ENCODE measurements around the gene SLC5A2.
"Not testable (repeated sequence)": the region's sequence is repeated elsewhere in the genome, so short reads cannot be mapped to it uniquely, and the experiment has no call there.

SLC5A2 gene

GRCh38 chr16:31498493-31498892 lies 15.6 kb downstream of the SLC5A2 start:
- DNase-seq (ENCODE audit: low spot score) = no peak

GRCh38 chr16:31499928-31500327 lies 17.0 kb downstream of the SLC5A2 start:
- DNase-seq (ENCODE audit: low spot score) = no peak

- DNase-seq (ENCODE audit: low spot score) = no peak
These were observed 18.5 kb downstream of the SLC5A2 start for GRCh38 chr16:31501226-31501965.

GRCh38 chr16:31501966-31502348 lies 19.0 kb downstream of the SLC5A2 start:
- no peak for DNase-seq (ENCODE audit: low spot score)

GRCh38 chr16:31502981-31503380 lies 20.1 kb downstream of the SLC5A2 start:
- DNase-seq (ENCODE audit: low spot score) = no peak

- DNase-seq (ENCODE audit: low spot score) = not testable (repeated sequence)
These were observed 20.6 kb downstream of the SLC5A2 start for GRCh38 chr16:31503555-31503954.

GRCh38 chr16:31504159-31504558 lies 21.2 kb downstream of the SLC5A2 start:
- DNase-seq (ENCODE audit: low spot score) = no peak

- DNase-seq (ENCODE audit: low spot score) = no peak
These were observed 22.6 kb downstream of the SLC5A2 start for GRCh38 chr16:31505483-31505882.

GRCh38 chr16:31507617-31507928 lies 24.6 kb downstream of the SLC5A2 start:
- no peak for DNase-seq (ENCODE audit: low spot score)

- DNase-seq (ENCODE audit: low spot score) = peak; percentile 80
These were observed 25.2 kb downstream of the SLC5A2 start, which contains the start of gene RUSF1 for GRCh38 chr16:31507929-31508705. Gene RUSF1, minus strand, starts transcription at chr16:31508391. Its CDS starts 18 bp downstream, at chr16:31508373.

GRCh38 chr16:31508706-31509195 lies 25.8 kb downstream of the SLC5A2 start:
- DNase-seq (ENCODE audit: low spot score) = no peak

- DNase-seq (ENCODE audit: low spot score) = no peak
These were observed 30.2 kb downstream of the SLC5A2 start for GRCh38 chr16:31513126-31513525.

GRCh38 chr16:31513884-31514283 lies 31.0 kb downstream of the SLC5A2 start:
- DNase-seq (ENCODE audit: low spot score) = no peak

GRCh38 chr16:31517800-31518402 lies 35.0 kb downstream of the SLC5A2 start:
- no peak for DNase-seq (ENCODE audit: low spot score)

- no peak for DNase-seq (ENCODE audit: low spot score)
These were observed 37.0 kb downstream of the SLC5A2 start for GRCh38 chr16:31519759-31520431.

GRCh38 chr16:31521368-31521767 lies 38.4 kb downstream of the SLC5A2 start:
- no peak for DNase-seq (ENCODE audit: low spot score)

- DNase-seq (ENCODE audit: low spot score) = no peak
These were observed 39.1 kb downstream of the SLC5A2 start for GRCh38 chr16:31522071-31522470.

GRCh38 chr16:31523768-31524167 lies 40.8 kb downstream of the SLC5A2 start:
- DNase-seq (ENCODE audit: low spot score) = not testable (repeated sequence)

GRCh38 chr16:31525113-31525512 lies 42.2 kb downstream of the SLC5A2 start:
- DNase-seq (ENCODE audit: low spot score) = no peak

GRCh38 chr16:31527734-31528274 lies 44.9 kb downstream of the SLC5A2 start, which contains the start of gene AHSP:
Gene AHSP, plus strand, starts transcription at chr16:31527900. Its CDS starts 240 bp downstream, at chr16:31528140.
- DNase-seq (ENCODE audit: low spot score) = no peak

- no peak for DNase-seq (ENCODE audit: low spot score)
These were observed 45.7 kb downstream of the SLC5A2 start for GRCh38 chr16:31528523-31529107.
